ENCODE results near the gene KCNRG. TPM values are rescaled to one million over a fixed set of nuclear protein-coding genes. Genes with fewer than 3 reads are reported as not detected.
"Not testable (repeated sequence)": the region's sequence is repeated elsewhere in the genome, so short reads cannot be mapped to it uniquely, and the experiment has no call there.

Gene KCNRG
- total RNA-seq, 3 donors from 2014 or later, result 0.66 to 1.2 (median 1.1) TPM

GRCh38 chr13:50053844-50054243 is 38.6 kb downstream of the KCNRG start:
- no peak for TF ChIP-seq CTCF (IDR thresholded peaks at IDR 0.05)
- H3K9me3 ChIP-seq, result no peaks in the 10 kb centered on the region
- no peak for ATAC-seq
- DNase-seq, result no peak
- H3K4me1 ChIP-seq (ENCODE audit: low read depth), result no peaks in the 10 kb centered on the region
- intact Hi-C loops (cut with DNase I, micrococcal nuclease), result no loop called here
- no peak overlapping the region for H3K4me3 ChIP-seq
- H3K36me3 ChIP-seq (ENCODE audit: low read depth), result no peaks in the 10 kb centered on the region

DNA sequence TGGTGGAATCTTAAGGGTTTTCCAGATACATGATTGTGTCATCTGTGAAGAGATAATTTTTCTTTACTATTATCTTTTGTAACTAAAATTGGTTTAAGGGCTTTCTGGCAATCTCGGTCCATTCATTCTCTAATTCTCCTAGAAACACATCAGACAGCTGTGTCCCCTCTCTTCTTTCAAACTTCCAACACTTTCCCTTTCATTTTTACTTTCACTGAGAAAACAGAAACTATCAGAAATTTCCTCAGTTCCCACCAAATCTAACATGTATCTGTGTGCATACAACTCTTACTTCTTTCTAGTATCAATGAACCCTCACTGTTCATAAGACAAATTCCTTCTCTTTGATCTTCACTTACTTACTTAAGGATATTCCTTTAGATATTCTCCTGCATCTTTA is 40.2 kb downstream of the KCNRG start:
- no peak overlapping the region for H3K4me3 ChIP-seq
- TF ChIP-seq CTCF (IDR thresholded peaks at IDR 0.05), result no peak

DNA sequence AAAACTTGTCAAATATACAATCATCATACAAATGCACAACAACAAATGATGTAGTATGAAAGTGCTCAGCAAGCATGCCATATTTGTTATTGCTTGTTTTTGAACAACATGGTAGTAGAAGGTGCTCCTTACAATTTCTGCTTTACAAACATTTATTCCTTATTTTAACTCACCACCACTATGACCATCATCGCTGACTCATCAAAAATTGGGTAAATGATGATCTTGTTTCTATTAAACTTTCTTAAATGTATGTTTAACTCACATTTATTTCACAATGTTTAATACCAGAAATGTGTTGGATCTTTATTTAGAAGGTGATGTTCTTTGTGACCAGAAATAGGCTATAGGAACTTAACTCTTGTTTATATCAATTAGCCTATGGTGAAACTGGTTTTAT is 45.5 kb downstream of the KCNRG start:
- ATAC-seq, result no peak
- intact Hi-C loops (cut with DNase I, micrococcal nuclease), result loop anchor here in 1 of 2 donors (10.0 kb wide), 1 partner anchor 46 kb away; the partner anchor contains the start of gene KCNRG

More for the DNA sequence above, 40.2 kb downstream of the KCNRG start:
- ATAC-seq, result no peak
- no peaks in the 10 kb centered on the region for H3K36me3 ChIP-seq (ENCODE audit: low read depth)
- no peaks in the 10 kb centered on the region for H3K9me3 ChIP-seq
- no peaks in the 10 kb centered on the region for H3K4me1 ChIP-seq (ENCODE audit: low read depth)
- DNase-seq, result no peak
- intact Hi-C loops (cut with DNase I, micrococcal nuclease), result no loop called here

GRCh38 chr13:50062336-50062735 is 47.1 kb downstream of the KCNRG start:
- H3K4me3 ChIP-seq; ATAC-seq; DNase-seq; H3K9me3 ChIP-seq; H3K36me3 ChIP-seq (ENCODE audit: low read depth); H3K4me1 ChIP-seq (ENCODE audit: low read depth): not testable (repeated sequence)
- intact Hi-C loops (cut with DNase I, micrococcal nuclease), result loop anchor here in 1 of 2 donors (10.0 kb wide), 1 partner anchor 48 kb away; the partner anchor contains the start of gene KCNRG

More for the DNA sequence above, 45.5 kb downstream of the KCNRG start:
- no peaks in the 10 kb centered on the region for H3K4me1 ChIP-seq (ENCODE audit: low read depth)
- H3K4me3 ChIP-seq, result no peak overlapping the region
- no peaks in the 10 kb centered on the region for H3K36me3 ChIP-seq (ENCODE audit: low read depth)
- DNase-seq, result no peak
- no peaks in the 10 kb centered on the region for H3K9me3 ChIP-seq
- TF ChIP-seq CTCF (IDR thresholded peaks at IDR 0.05), result no peak

DNA sequence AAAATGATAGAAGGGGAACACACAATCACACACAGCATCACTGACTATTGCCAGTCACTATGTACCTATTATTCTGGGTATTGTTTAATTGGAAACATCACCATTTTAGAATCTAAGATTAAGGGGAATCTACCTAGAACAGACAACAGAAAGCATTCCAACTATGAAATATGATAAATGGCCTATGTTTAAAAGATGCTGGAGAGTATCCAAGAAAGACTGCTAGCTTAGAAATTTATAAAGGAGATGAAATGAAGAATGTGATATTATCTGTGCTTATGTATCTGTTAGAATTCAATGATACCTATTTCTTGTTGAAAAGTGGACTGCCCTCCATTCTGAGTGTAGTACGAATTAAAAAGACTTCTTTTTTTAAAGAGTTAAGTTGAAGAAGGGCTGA is 50.5 kb downstream of the KCNRG start:
- Histone ChIP-seq H3K36me3 (ENCODE audit: low read depth) (no peaks in the 10 kb centered on the region), H3K4me1 (ENCODE audit: low read depth) (no peaks in the 10 kb centered on the region), H3K9me3 (no peaks in the 10 kb centered on the region), H3K4me3 (no peak overlapping the region)
- no peak for ATAC-seq
- intact Hi-C loops (cut with DNase I, micrococcal nuclease), result loop anchor here in 1 of 2 donors (10.0 kb wide), 1 partner anchor 51 kb away; the partner anchor contains the start of gene KCNRG
- no peak for TF ChIP-seq CTCF (IDR thresholded peaks at IDR 0.05)
- DNase-seq, result no peak

DNA sequence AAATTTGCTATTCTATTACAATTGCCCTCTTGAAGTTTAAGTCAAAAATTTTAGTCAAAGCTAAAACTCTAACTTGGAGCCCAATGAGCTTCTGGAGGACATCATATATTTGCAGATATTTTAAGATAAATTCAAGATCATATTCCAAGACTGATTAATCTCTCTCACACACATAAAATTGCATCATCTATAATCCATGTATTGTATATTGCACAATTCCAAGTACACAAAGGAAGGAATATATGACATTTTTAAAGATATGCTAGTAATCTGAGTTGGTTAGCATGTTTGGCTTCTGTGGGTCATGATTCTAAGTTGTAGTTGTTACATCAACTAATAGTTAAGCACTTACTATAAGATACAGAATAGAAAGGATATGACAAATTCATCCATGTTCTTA is 53.3 kb downstream of the KCNRG start:
- Histone ChIP-seq H3K9me3 (no peaks in the 10 kb centered on the region), H3K36me3 (ENCODE audit: low read depth) (no peaks in the 10 kb centered on the region), H3K4me3 (no peak overlapping the region), H3K4me1 (ENCODE audit: low read depth) (no peaks in the 10 kb centered on the region)
- intact Hi-C loops (cut with DNase I, micrococcal nuclease), result loop anchor here in 1 of 2 donors (10.0 kb wide), 1 partner anchor 54 kb away; the partner anchor contains the start of gene KCNRG
- DNase-seq (no peak), ATAC-seq (no peak)
- no peak for TF ChIP-seq CTCF (IDR thresholded peaks at IDR 0.05)

Data from mucosa of descending colon (tissue), 3 donors.